ENCODE results near the gene ZEB1.
"Not testable (repeated sequence)": the region's sequence is repeated elsewhere in the genome, so short reads cannot be mapped to it uniquely, and the experiment has no call there.

ZEB1 gene

GRCh38 chr10:31568252-31568861, 249.3 kb downstream of the ZEB1 start:
- H3K9me3 Mint-ChIP-seq; H3K4me3 Mint-ChIP-seq; H3K4me1 Mint-ChIP-seq (ENCODE audit: low read depth); H3K36me3 Mint-ChIP-seq (ENCODE audit: low read depth); H3K27ac Mint-ChIP-seq: not testable (repeated sequence)
- H3K27me3 Mint-ChIP-seq (ENCODE audit: low read depth) = peaks cover 19% of the 10 kb centered on the region

GRCh38 chr10:31574577-31574976, 255.6 kb downstream of the ZEB1 start:
- peaks cover 8% of the 10 kb centered on the region for H3K27me3 Mint-ChIP-seq (ENCODE audit: low read depth)
- H3K4me1 Mint-ChIP-seq (ENCODE audit: low read depth) = peaks cover 2% of the 10 kb centered on the region

DNA sequence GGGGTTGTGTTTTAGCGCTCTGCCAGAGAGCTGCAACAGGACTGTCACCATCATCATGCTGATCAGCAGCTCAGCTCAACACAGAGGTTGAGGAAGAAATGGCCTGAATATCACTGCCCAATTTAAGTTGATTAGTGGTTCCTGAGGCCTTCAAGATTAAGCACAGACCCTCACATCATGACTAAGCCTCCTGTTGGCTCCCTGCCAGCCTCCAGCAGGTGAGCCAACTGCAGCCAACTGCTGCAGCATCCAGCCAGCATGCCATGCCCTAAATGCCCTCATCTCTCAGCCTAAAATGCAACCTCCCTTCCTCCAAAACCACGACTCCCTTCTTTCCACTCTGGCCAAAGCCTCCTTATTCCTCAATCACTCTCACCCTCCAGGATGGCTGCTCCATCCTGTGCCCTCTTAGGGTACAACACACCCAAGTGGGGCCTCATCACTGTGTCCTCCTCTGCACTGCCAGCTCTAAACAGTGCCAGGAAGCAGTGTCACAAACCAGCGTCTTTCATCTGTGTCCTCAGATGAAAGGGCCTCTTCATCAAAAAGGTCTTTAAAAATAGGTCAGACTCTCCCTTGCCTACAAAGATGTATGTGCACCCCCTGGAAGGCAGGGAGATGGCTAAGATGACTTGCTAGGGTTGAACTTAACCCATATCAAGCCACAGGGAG, 259.3 kb downstream of the ZEB1 start:
- Mint-ChIP-seq H3K36me3 (ENCODE audit: low read depth) (no peaks in the 10 kb centered on the region), H3K9me3 (peaks cover 6% of the 10 kb centered on the region), H3K4me3 (no peak overlapping the region), H3K4me1 (ENCODE audit: low read depth) (peaks cover 8% of the 10 kb centered on the region), H3K27me3 (ENCODE audit: low read depth) (no peaks in the 10 kb centered on the region), H3K27ac (no peak overlapping the region)

More at GRCh38 chr10:31574577-31574976, 255.6 kb downstream of the ZEB1 start:
- H3K4me3 Mint-ChIP-seq = no peak overlapping the region
- H3K9me3 Mint-ChIP-seq = peaks cover 6% of the 10 kb centered on the region
- no peaks in the 10 kb centered on the region for H3K36me3 Mint-ChIP-seq (ENCODE audit: low read depth)
- H3K27ac Mint-ChIP-seq = no peak overlapping the region

DNA sequence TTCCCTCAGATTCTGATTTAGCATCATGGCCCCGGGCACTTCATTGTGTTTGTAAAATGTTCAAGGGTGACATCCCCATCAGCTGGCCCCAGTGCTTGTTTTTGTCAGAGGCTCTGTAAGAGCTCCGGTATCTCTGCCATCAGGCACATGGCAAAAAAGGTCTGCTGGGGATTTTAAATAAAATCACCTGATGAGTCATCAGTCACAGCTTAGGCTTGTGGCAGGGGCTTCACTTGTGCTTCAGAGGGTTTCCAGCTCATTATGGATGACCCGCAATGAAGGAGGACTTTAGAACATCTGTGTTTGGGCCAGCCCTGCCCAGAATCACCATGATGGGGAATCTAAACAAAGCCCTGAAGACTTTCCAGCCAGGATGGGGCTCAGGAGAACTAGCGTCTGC, 259.9 kb downstream of the ZEB1 start:
- Mint-ChIP-seq H3K27me3 (ENCODE audit: low read depth) (no peaks in the 10 kb centered on the region), H3K27ac (no peak overlapping the region), H3K4me3 (no peak overlapping the region), H3K4me1 (ENCODE audit: low read depth) (peaks cover 8% of the 10 kb centered on the region), H3K36me3 (ENCODE audit: low read depth) (no peaks in the 10 kb centered on the region), H3K9me3 (peaks cover 6% of the 10 kb centered on the region)
